ENCODE data around the gene NME2. TPM values are rescaled to one million over a fixed set of nuclear protein-coding genes. Genes with fewer than 3 reads are reported as not detected.

Gene NME2
- total RNA-seq, 2 donors from 2014 or later: 548 to 602 TPM

- H3K36me3 Mint-ChIP-seq (ENCODE audit: insufficient read depth in 2 of 2): peaks cover 2 to 8% of the 10 kb centered on the region in 2 donors
- H3K4me3 Mint-ChIP-seq: no peak overlapping the region
- DNase-seq (no peak), ATAC-seq (replicated peaks in 1 of 2) (no peak)
- H3K4me1 Mint-ChIP-seq (ENCODE audit: low read depth): no peaks in the 10 kb centered on the region
- no peaks in the 10 kb centered on the region for H3K27me3 Mint-ChIP-seq (ENCODE audit: low read depth)
- H3K9me3 Mint-ChIP-seq: no peaks in the 10 kb centered on the region
- peak overlapping the region; percentile 50 for H3K27ac Mint-ChIP-seq
Observed at GRCh38 chr17:51191895-51192294, 25.7 kb downstream of the NME2 start.

- Mint-ChIP-seq H3K4me1 (ENCODE audit: low read depth) (no peaks in the 10 kb centered on the region), H3K36me3 (ENCODE audit: insufficient read depth in 2 of 2) (peaks cover 2 to 9% of the 10 kb centered on the region in 2 donors), H3K27ac (no peak overlapping the region), H3K4me3 (no peak overlapping the region), H3K9me3 (no peaks in the 10 kb centered on the region), H3K27me3 (ENCODE audit: low read depth) (no peaks in the 10 kb centered on the region)
- ATAC-seq (replicated peaks in 1 of 2) (no peak), DNase-seq (no peak)
Observed at GRCh38 chr17:51197754-51198153, 31.5 kb downstream of the NME2 start.

- ATAC-seq (replicated peaks in 1 of 2) (peak in 1 of 2 donors; percentile 28), DNase-seq (no peak)
- Mint-ChIP-seq H3K9me3 (no peaks in the 10 kb centered on the region), H3K4me3 (no peak overlapping the region), H3K36me3 (ENCODE audit: insufficient read depth in 2 of 2) (peaks cover 3 to 12% of the 10 kb centered on the region in 2 donors), H3K27me3 (ENCODE audit: low read depth) (no peaks in the 10 kb centered on the region), H3K27ac (no peak overlapping the region), H3K4me1 (ENCODE audit: low read depth) (no peaks in the 10 kb centered on the region)
Observed at GRCh38 chr17:51200295-51200694, 34.1 kb downstream of the NME2 start.

- Mint-ChIP-seq H3K4me1 (ENCODE audit: low read depth) (no peaks in the 10 kb centered on the region), H3K4me3 (no peak overlapping the region), H3K9me3 (no peaks in the 10 kb centered on the region), H3K36me3 (ENCODE audit: insufficient read depth in 2 of 2) (peaks cover 4 to 13% of the 10 kb centered on the region in 2 donors), H3K27me3 (ENCODE audit: low read depth) (no peaks in the 10 kb centered on the region), H3K27ac (peak overlapping the region; percentile 29)
- DNase-seq: no peak
- no peak for ATAC-seq (replicated peaks in 1 of 2)
Observed at GRCh38 chr17:51200846-51201245, 34.6 kb downstream of the NME2 start.

- no peaks in the 10 kb centered on the region for H3K27me3 Mint-ChIP-seq (ENCODE audit: low read depth)
- no peak for ATAC-seq (replicated peaks in 1 of 2)
- DNase-seq: no peak
- peaks cover 3 to 9% of the 10 kb centered on the region in 2 donors for H3K36me3 Mint-ChIP-seq (ENCODE audit: insufficient read depth in 2 of 2)
- H3K4me3 Mint-ChIP-seq: no peak overlapping the region
- no peak overlapping the region for H3K27ac Mint-ChIP-seq
- H3K4me1 Mint-ChIP-seq (ENCODE audit: low read depth): no peaks in the 10 kb centered on the region
- H3K9me3 Mint-ChIP-seq: no peaks in the 10 kb centered on the region
Observed at GRCh38 chr17:51203838-51204237, 37.6 kb downstream of the NME2 start.

- peak overlapping the region; percentile 31 for H3K27ac Mint-ChIP-seq
- no peak overlapping the region for H3K4me3 Mint-ChIP-seq
- ATAC-seq (replicated peaks in 1 of 2) (no peak), DNase-seq (no peak)
- H3K36me3 Mint-ChIP-seq (ENCODE audit: insufficient read depth in 2 of 2): peaks cover 4 to 9% of the 10 kb centered on the region in 2 donors
- H3K4me1 Mint-ChIP-seq (ENCODE audit: low read depth): no peaks in the 10 kb centered on the region
- no peaks in the 10 kb centered on the region for H3K9me3 Mint-ChIP-seq
- no peaks in the 10 kb centered on the region for H3K27me3 Mint-ChIP-seq (ENCODE audit: low read depth)
Observed at GRCh38 chr17:51214920-51215319, 48.7 kb downstream of the NME2 start.

GRCh38 chr17:51217946-51218345 lies 51.7 kb downstream of the NME2 start:
- Mint-ChIP-seq H3K4me1 (ENCODE audit: low read depth) (no peaks in the 10 kb centered on the region), H3K4me3 (no peak overlapping the region), H3K27ac (peak overlapping the region; percentile 5), H3K36me3 (ENCODE audit: insufficient read depth in 2 of 2) (peaks cover 1 to 7% of the 10 kb centered on the region in 2 donors), H3K27me3 (ENCODE audit: low read depth) (no peaks in the 10 kb centered on the region), H3K9me3 (no peaks in the 10 kb centered on the region)
- no peak for ATAC-seq (replicated peaks in 1 of 2)
- DNase-seq: no peak

GRCh38 chr17:51221322-51221721 lies 55.1 kb downstream of the NME2 start:
- Mint-ChIP-seq H3K4me3 (no peak overlapping the region), H3K4me1 (ENCODE audit: low read depth) (peaks cover 10% of the 10 kb centered on the region), H3K27ac (no peak overlapping the region), H3K9me3 (no peaks in the 10 kb centered on the region), H3K27me3 (ENCODE audit: low read depth) (no peaks in the 10 kb centered on the region), H3K36me3 (ENCODE audit: insufficient read depth in 2 of 2) (peaks cover 3 to 9% of the 10 kb centered on the region in 2 donors)
- DNase-seq (no peak), ATAC-seq (replicated peaks in 1 of 2) (no peak)

Other genes starting within 250 kb of the NME2 start
- gene SPAG9, start 45.5 kb upstream of the NME2 start, total RNA-seq: 10 to 100 TPM; 55.0 to 69.8 TPM
- gene NME1, start 12.9 kb upstream of the NME2 start, total RNA-seq: 10 to 100 TPM; 88.2 to 96.0 TPM
- 10 to 100 TPM; 12.0 to 13.6 TPM for gene MBTD1, start 93.6 kb downstream of the NME2 start, total RNA-seq
- gene UTP18, start 94.1 kb downstream of the NME2 start, total RNA-seq: 10 to 100 TPM; 47.4 to 58.3 TPM